HG03342 (cell line): ENCODE data around the gene ACBD3.
A peak's percentile ranks its signal among the peaks of the same experiment; 100 is the strongest.

Experiments
- ATAC-seq: cut with Tn5 transposase; IDR thresholded peaks from one replicate; pipeline ENCODE4 v1.9.1; 2021; ENCODE audit warnings: mild to moderate bottlenecking, moderate library complexity; ENCODE audit not compliant: unreplicated experiment

The ACBD3 gene

DNA sequence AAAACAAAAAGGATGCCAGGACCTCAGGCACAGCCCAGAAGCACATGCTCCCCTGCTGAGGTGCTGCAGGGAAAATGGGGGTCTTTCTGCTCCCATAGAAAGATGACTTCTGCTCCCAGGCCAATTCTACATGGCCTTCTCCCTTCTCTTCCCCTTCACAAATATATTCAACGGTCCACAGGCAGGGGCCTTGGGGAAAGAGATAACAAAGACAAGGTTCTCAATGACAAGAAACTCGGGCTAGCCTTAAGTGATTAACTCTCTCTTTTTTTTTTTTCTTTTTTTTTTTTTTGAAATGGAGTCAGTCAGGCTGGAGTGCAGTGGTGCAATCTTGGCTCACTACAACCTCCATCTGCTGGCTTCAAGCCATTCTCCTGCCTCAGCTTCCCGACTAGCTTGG lies 69.9 kb downstream of the ACBD3 start:
- ATAC-seq: no peak

DNA sequence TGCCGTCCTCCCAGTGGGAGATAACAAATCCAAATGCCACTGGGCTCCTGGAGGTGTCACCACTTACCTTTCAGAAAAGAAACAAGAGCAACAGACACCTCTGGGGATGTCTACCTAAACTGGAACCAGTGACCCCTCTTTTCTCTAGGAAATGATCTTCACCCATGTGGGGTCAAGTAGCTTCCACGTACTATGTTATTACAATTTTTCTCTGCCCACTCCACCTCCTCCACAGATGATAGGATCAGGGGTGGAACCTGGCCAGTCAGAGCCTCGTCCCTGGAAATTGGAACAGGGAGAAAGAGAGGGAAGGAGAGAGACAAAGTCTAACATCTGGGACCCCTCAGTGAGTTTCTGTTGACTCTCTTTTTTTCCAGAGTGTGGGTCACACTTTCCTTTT lies 73.9 kb downstream of the ACBD3 start:
- ATAC-seq: no peak

DNA sequence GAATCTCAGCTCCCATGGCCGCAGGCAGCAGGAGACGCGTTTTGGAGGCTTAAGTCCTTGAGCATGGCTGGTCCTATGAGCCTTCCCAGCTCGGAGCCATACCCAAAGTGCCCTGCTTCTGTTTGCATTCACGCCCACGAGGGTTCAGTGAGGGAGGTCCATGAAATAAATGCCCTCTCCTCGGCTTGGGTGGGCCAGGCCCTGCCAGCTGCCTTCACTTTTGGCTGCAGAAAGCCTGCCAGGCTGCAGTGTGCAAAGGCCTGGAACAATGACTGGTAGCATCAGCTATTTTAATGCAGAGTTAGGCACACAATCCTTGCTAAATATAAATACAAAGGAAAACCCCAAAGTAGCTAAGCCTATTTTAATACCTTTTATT lies 74.7 kb downstream of the ACBD3 start:
- no peak for ATAC-seq

GRCh38 chr1:226111098-226111882 lies 75.3 kb downstream of the ACBD3 start:
- no peak for ATAC-seq

- peak; percentile 75 for ATAC-seq
Observed at GRCh38 chr1:226110249-226111097, 76.1 kb downstream of the ACBD3 start.

- peak; percentile 77 for ATAC-seq
Observed at GRCh38 chr1:226109829-226110248, 76.7 kb downstream of the ACBD3 start.

DNA sequence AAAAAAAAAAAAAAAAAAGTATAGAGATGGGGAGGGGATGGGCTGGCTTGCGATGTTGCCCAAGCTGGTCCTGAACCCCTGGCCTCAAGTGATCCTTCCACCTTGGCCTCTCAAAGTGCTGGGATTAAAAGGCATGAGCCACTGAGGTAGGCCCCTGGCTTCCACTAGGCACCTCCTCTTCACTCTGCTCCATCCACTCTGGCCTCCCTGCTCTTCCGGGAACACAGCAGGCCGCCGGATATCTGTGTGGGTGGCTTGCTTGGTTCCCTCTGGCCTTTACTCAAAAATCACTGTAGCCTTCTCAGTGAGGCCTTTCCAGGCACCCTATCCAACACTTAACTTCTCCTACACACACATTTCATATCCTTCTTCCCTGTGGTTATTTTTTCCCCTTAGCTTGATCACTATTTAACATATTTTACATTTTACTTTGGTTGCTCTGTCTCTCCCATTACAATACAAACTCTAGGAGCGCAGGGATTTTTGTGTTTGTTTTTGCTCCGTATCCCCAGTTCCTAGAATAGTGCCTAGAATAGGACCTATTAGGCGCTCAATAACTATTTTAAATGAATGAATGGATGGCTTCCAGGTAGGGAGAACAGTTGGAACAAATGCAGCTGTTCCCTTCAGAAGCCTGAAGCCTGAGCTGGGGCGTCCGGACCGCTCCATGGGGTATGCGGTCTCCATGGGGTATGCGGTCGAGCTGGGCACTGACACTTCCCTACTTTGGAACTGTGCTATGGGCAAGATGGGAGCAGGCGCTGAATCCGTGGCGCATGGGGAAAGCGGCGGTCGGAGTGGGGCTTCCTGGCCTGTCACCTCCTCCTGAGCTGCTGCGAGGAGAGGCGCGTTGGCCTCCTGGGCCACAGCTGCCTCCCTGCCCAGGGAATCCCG lies 77.4 kb downstream of the ACBD3 start:
- no peak for ATAC-seq

DNA sequence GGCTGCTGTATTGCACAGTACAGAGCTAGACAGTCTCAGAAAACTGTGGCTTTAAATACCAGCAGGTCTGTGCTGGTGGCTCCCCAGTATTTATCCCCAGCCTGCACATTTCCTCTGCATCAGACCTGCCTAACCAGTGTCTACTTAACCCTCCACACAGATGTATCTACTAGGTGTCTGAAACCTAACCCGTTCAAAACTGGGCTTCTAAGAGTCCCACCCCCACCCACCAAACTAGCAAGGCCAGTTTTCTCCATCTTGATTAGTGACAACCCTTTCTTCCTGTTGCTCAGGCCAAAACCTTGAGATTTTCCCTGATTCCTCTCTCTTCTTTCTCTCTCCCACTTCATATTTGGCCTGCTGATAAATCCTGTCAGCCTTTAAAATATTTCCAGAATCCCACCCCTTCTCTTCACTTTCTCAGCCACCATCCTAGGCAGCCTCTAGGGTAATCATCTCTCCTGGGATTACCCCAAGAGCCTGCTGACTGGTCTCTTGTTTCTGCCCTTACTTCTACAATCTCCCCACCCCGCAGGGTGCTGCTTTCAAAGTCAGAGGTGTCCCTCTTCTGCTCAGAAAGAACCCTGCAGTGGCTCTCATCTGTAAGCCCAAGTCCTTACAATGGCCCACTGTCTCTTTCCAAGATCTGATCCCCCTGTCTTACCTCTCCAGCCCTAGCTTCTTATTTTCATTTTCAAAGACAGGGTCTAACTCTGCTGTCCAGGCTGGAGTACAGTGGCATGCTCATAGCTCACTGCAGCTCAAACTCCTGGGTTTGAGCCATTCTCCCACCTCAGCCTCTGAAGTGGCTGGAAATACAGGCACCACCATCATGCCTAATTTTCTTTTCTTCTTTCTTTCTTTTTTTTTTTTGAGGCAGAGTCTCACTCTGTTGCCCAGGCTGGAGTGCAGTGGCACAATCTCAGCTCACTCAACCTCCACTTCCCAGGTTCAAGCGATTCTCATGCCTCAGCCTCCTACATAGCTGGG lies 78.8 kb downstream of the ACBD3 start:
- no peak for ATAC-seq

DNA sequence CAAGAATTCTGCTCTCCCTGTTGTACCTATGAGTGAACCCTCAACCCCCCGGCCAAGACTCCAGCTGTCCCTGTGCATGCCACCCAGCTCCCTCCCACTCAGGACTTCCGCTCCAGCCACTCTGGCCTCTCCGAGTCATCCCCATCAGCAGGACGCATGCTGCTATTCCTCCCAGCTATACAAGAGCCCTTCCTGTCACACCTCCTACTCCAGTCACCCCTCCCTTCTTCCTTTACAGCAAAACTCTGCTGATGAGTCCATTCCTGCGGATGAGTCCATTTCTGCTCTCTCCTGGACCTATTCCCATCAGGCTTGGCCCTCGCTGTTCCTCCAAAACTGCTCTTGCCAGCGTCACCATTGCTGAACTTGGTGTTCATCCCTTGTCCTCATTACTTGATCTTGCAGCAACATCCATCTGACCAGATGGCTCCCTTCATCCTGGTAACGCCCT lies 81.8 kb downstream of the ACBD3 start:
- no peak for ATAC-seq

- ATAC-seq: no peak
Observed at GRCh38 chr1:226100436-226101391, 85.8 kb downstream of the ACBD3 start.

- no peak for ATAC-seq
Observed at GRCh38 chr1:226098870-226099835, 87.4 kb downstream of the ACBD3 start.

- ATAC-seq: no peak
Observed at GRCh38 chr1:226097866-226098625, 88.5 kb downstream of the ACBD3 start.

DNA sequence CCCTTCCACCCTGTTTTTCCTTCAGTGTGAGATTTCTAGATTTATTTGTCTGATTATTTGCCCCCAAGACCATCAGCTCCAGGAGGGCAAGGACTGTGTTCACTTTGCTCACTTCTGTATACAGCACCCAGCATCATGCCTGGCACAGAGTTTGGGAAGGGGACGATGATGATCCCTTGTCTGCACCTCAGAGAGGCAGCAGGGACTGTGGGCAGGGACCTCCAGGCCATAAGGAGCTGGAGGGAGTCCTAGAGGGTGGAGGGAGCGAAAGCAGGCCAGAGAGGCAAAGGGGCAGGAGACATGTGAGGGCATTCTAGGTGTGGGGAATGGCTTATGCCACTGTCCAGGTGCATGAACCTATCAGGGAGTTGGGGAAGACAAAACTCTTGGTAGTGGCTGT lies 91.3 kb downstream of the ACBD3 start:
- ATAC-seq: no peak
